Lung (tissue), 12 donors: ENCODE measurements around the gene GLCE. TPM values are rescaled to one million over a fixed set of nuclear protein-coding genes. Genes with fewer than 3 reads are reported as not detected.
"Not testable (repeated sequence)": the region's sequence is repeated elsewhere in the genome, so short reads cannot be mapped to it uniquely, and the experiment has no call there.

Experiments used
- ATAC-seq: fragments of 200-7000 bp; cut with Tn5 transposase; one replicate; pipeline ENCODE4 v1.9.1; 2020; ENCODE audit warnings: moderate number of reproducible peaks; ENCODE audit not compliant: insufficient read depth, low FRiP score
- DNase-seq, 3 donors: peaks; one replicate each; pipeline ENCODE4 v3.0.0-alpha.2; 2013 to 2017
- H3K27ac ChIP-seq, 2 donors: one replicate each; pipeline ENCODE4 v1.5.1; 2013; ENCODE audit warnings: mild to moderate bottlenecking in 2 of 2, moderate library complexity in 2 of 2, control low read depth in 1 of 2, inconsistent platforms in 1 of 2, low read depth in 1 of 2, low read length in 1 of 2
- H3K27me3 ChIP-seq, 3 donors: one replicate each; pipeline ENCODE4 v1.5.1; 2013; ENCODE audit warnings: low read length in 2 of 3; ENCODE audit not compliant: control insufficient read depth in 3 of 3, insufficient read depth in 3 of 3
- H3K36me3 ChIP-seq, 4 donors: one replicate each; pipeline ENCODE4 v1.5.1; 2013; ENCODE audit warnings: low read length in 4 of 4, mild to moderate bottlenecking in 1 of 4, moderate library complexity in 1 of 4; ENCODE audit not compliant: control insufficient read depth in 4 of 4, insufficient read depth in 4 of 4
- H3K4me1 ChIP-seq, 5 donors: one replicate each; pipeline ENCODE4 v1.5.1; 2013; ENCODE audit warnings: low read length in 5 of 5, mild to moderate bottlenecking in 2 of 5, moderate library complexity in 1 of 5; ENCODE audit not compliant: control insufficient read depth in 5 of 5, insufficient read depth in 5 of 5
- H3K4me3 ChIP-seq: one replicate; pipeline ENCODE4 v1.5.1; 2013; ENCODE audit warnings: mild to moderate bottlenecking, control low read depth, moderate library complexity
- H3K9ac ChIP-seq, 2 donors: one replicate each; pipeline ENCODE4 v1.5.1; 2013; ENCODE audit warnings: low read length in 2 of 2, control low read depth in 1 of 2; ENCODE audit not compliant: insufficient read depth in 1 of 2
- H3K9me3 ChIP-seq, 4 donors: one replicate each; pipeline ENCODE4 v1.5.1; 2013; ENCODE audit warnings: low read length in 3 of 4, mild to moderate bottlenecking in 1 of 4, moderate library complexity in 1 of 4; ENCODE audit not compliant: control insufficient read depth in 4 of 4, insufficient read depth in 3 of 4
- WGBS, 2 donors: extraction: QIAGEN DNeasy Blood & Tissue Kit; methylation state at CpG; one replicate each; pipeline ENCODE4 v1.1.7; 2013; 5-methylcytosine and 5-hydroxymethylcytosine counted together
- polyA plus RNA-seq, 2 donors: library from polyadenylated mRNA; stranded (reverse); fragments of 200-250 nt; gene quantifications; one replicate each; pipeline ENCODE4 v1.2.1, GENCODE V29; 2013
- total RNA-seq, 2 donors: library from RNA; depleted of rRNA in 1 of 2; stranded (reverse); fragments of >200 nt in 1 of 2; gene quantifications; one replicate each; pipeline ENCODE4 v1.2.1, GENCODE V29; 2014 to 2021
- TF ChIP-seq, protein P1 (sequence below): IDR thresholded peaks from 2 replicates; pipeline ENCODE4 v1.5.1; 2012; ENCODE audit warnings: mild to moderate bottlenecking; ENCODE audit errors: control extremely low read depth, extremely low read depth
- donor health status: control.
- donor health status: control.
- donor health status: Bipolar disorder and iron deficiency.
- donor health status: healthy.
- donor health status: DM: yes; HTN: yes; CAD: no.

GLCE gene
- total and polyA plus RNA-seq, 4 donors = 13.5 to 76.7 (median 17.9) TPM

DNA sequence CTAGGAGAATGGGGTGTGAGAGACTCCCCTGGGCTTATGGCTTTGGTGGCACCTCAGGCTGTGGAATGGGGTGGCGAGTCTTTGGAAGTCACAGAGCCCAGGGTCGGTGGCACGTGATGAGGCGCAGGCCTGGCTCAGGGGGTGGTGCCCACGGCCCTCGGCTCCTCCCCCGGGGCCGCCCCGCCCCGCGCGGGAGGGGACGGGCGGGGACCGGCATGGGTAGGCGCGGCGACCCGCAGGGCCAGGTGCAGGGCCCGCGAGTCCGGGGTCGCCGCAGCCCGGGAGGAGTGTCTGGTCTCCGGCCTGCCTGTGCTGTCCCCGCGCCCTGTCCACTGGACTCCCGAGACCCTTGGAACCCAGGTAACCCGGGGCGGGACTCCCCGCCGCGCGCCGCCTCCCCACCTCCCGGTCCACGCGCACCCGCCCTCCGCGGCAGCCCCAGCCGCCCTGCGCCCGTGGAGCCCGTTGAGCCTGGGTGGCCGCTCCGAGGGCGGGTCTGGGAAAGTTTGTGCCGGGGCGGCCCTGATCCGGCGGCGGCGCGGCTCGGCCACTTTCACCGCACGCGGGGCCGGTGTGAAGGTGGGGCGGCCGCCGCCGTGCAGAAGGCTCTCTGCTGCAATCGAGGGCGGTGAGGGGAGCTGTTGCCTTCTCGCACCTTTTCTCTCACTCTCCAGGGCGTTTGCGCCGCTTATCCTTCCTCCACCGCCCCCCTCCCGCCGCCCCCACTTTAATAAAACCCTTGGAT, 138.4 kb downstream of the GLCE start, which contains the start of gene PAQR5:
Gene PAQR5, plus strand, starts transcription at position 216 of the 745 bp plus-strand sequence. CDS start 61,169 bp downstream, outside the sequence.
- WGBS, 2 donors = 1% methylated on average over 64 to 74 of the region's 74 CpGs

DNA sequence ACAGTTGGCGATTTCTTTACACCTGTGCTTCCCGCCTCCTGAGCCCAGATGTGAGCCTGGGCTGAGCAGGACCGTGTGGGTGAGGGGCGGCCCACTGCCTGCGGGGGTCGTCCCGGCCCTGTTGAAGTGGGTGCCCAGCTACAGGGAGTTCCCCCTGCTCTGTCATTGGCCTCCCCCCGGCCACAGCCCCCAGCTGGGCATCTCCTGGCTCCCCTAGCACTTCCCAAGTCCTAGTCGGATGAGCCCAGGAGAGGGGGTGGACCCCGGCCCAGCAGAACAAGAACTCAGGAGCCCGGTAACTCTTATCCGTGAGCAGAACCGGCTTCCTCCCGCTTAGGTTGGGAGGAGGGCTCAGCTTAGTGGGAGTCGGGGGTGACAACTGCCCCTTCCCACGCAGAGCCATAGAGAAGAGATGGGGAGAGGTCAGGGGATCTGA, 139.0 kb downstream of the GLCE start:
- Histone ChIP-seq H3K36me3 (no peaks in the 10 kb centered on the region), H3K9ac (no peak overlapping the region), H3K27me3 (peaks cover 0 to 3% (median 0%) of the 10 kb centered on the region in 3 donors), H3K4me3 (peak overlapping the region; percentile 2), H3K4me1 (peaks cover 0 to 11% (median 2%) of the 10 kb centered on the region in 5 donors), H3K27ac (no peak overlapping the region), H3K9me3 (no peaks in the 10 kb centered on the region)
- ATAC-seq (no peak), DNase-seq (no peak)
- 31 to 38% methylated on average over 15 to 16 of the region's 16 CpGs for WGBS, 2 donors
- TF ChIP-seq, protein P1, sequence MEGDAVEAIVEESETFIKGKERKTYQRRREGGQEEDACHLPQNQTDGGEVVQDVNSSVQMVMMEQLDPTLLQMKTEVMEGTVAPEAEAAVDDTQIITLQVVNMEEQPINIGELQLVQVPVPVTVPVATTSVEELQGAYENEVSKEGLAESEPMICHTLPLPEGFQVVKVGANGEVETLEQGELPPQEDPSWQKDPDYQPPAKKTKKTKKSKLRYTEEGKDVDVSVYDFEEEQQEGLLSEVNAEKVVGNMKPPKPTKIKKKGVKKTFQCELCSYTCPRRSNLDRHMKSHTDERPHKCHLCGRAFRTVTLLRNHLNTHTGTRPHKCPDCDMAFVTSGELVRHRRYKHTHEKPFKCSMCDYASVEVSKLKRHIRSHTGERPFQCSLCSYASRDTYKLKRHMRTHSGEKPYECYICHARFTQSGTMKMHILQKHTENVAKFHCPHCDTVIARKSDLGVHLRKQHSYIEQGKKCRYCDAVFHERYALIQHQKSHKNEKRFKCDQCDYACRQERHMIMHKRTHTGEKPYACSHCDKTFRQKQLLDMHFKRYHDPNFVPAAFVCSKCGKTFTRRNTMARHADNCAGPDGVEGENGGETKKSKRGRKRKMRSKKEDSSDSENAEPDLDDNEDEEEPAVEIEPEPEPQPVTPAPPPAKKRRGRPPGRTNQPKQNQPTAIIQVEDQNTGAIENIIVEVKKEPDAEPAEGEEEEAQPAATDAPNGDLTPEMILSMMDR = no peak

More for the DNA sequence above, 138.4 kb downstream of the GLCE start, which contains the start of gene PAQR5:
- ATAC-seq = peak; percentile 87
- H3K27ac ChIP-seq = peak within 1 kb of the TSS in 1 of 2 donors; percentile 71
- peaks cover 0 to 11% (median 2%) of the 10 kb centered on the region in 5 donors for H3K4me1 ChIP-seq
- H3K4me3 ChIP-seq = peak within 1 kb of the TSS; percentile 53
- H3K9me3 ChIP-seq = no peaks in the 10 kb centered on the region
- no peaks in the 10 kb centered on the region for H3K36me3 ChIP-seq
- H3K27me3 ChIP-seq = peaks cover 0 to 3% (median 0%) of the 10 kb centered on the region in 3 donors
- TF ChIP-seq, protein P1 = no peak
- H3K9ac ChIP-seq = peak within 1 kb of the TSS in 1 of 2 donors; percentile 78
- peak; percentile 64 to 79 (median 66) for DNase-seq

DNA sequence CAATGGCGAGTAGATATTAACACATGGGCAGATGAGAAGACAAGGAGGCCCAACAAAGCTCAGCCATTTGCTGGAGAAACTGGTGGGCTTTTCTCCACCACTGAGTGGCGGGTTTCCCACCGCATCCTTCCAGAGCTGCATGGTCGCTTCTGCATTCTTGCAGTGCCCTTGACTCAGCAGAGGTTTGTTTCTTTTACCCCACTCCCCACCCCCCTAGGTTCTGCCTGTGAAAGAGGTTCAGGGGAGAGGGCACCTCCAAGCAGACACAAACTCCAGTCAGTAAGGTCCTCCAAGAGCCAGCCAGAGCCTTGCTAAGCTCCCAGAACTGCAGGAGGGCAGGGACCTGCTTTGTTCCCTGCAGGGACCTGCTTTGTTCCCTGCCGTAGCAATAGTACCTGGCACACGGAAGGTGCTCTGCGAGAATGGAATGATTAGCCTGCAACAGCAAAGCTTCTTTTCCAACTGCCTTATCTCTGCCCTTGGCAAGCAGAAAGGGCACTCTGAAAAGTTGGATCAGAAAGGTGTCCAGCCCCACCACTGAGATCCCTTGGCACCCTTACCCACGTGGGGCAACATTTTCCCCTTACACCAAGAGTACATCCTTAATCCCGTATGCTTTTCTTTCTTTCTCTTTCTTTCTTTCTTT, 139.6 kb downstream of the GLCE start:
- Histone ChIP-seq H3K27me3 (peaks cover 0 to 3% (median 0%) of the 10 kb centered on the region in 3 donors), H3K4me3 (peak overlapping the region; percentile 2), H3K4me1 (peaks cover 1 to 11% (median 2%) of the 10 kb centered on the region in 5 donors), H3K9me3 (no peaks in the 10 kb centered on the region), H3K27ac (peak overlapping the region in 1 of 2 donors; percentile 1), H3K36me3 (no peaks in the 10 kb centered on the region), H3K9ac (no peak overlapping the region)
- no peak for ATAC-seq
- WGBS, 2 donors = 61 to 63% methylated on average over 9 of the region's 9 CpGs
- TF ChIP-seq, protein P1 = no peak
- DNase-seq = peak in 1 of 3 donors; percentile 36

DNA sequence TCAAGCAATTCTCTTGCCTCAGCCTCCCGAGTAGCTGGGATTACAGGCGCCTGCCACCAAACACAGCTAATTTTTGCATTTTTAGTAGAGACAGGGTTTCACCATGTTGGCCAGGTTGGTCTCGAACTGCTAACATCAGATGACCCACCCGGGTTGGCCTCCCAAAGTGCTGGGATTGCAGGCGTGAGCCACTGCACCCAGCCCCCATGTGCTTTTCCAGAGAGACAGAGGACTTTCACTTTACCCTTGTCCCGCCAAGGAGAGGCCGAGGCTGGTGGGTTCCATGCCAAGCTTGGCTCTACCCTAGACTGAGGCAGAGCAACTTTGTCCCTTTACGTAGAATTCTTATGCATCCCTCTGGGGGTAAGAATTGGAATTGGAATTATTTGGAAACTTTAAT, 140.7 kb downstream of the GLCE start:
- H3K4me3 ChIP-seq, H3K36me3 ChIP-seq, H3K27me3 ChIP-seq, H3K9ac ChIP-seq, H3K9me3 ChIP-seq, ATAC-seq, H3K27ac ChIP-seq, DNase-seq: not testable (repeated sequence)
- H3K4me1 ChIP-seq = peaks cover 2 to 12% (median 5%) of the 10 kb centered on the region in 5 donors
- WGBS, 2 donors = 92 to 95% methylated on average over 6 to 8 of the region's 8 CpGs

DNA sequence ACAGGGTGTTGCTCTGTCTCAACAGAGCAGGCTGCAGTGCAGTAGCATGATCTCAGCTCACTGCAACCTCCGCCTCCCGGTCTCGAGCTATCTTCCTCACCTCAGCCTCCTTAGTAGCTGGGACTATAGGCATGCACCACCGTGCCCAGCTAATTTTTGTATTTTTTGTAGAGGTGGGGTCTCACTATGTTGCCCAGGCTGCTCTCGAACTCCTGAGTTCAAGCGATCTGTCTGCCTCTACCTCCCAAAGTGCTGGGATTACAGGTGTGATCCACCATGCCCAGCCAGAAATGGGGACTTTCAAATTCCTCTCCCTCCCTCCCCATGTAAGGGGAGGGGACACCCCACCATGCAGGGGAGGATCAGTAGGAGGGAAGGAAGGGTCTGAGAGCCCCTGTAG, 141.7 kb downstream of the GLCE start:
- not testable (repeated sequence) for H3K4me3 ChIP-seq, H3K27ac ChIP-seq, H3K9ac ChIP-seq, H3K9me3 ChIP-seq, H3K27me3 ChIP-seq, H3K36me3 ChIP-seq, DNase-seq, ATAC-seq
- WGBS, 2 donors = 96 to 97% methylated on average over 6 of the region's 6 CpGs
- peaks cover 2 to 12% (median 5%) of the 10 kb centered on the region in 5 donors for H3K4me1 ChIP-seq
